ENCODE data around the gene SPRED2.

The SPRED2 gene

DNA sequence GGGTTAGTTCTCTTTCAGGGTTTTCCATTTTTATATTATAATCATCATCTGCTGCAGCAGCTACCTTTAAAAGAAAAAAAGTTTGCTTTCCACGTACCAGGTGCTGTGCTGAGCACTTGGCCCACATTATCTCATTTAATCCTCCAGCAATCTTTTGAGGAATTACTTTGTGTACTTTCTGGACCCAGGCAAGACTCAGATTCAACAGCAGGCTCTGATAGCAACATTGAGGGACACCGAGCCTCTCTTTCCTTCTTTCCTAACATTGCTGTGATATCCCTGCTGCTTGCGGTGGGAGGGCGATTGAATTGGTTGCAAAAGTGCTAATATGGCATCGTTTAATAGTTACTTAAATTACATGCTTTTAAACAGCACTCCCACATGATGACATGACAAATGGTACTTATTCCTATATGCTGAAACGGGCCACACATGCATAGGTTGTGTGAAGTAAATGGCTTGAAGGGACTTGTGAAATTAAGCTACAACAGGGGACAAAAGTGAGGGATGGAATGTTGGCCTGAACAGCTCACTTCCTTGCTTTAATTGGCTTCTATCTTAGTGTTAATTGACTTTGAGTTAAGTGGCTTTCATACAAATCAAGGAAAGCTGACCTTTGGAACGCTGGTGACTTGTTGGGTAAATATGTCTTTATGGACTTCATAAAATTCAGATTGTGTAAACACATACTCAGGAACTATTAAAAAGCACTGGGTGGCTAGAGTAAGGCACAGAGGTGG is 21.2 kb downstream of the SPRED2 start:
- no peak for DNase-seq

DNA sequence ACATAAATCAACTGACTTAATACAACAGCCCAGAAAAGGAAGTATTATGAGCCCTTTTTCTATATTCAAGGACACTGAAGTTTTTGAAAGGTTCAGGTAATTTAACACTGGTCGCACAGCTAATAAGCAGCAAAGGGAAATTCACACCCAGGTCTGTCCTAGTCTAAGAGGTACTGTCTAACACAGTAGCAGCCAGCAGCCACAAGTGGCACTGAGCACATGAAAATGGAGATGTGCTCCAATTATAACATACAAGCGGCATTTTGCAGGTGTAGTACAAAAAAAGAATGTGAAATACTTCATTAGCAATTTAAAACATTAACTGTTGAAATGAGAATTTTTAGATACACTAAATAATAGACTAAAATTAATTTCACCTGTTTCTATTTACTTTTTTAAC is 23.4 kb downstream of the SPRED2 start:
- DNase-seq = no peak

DNA sequence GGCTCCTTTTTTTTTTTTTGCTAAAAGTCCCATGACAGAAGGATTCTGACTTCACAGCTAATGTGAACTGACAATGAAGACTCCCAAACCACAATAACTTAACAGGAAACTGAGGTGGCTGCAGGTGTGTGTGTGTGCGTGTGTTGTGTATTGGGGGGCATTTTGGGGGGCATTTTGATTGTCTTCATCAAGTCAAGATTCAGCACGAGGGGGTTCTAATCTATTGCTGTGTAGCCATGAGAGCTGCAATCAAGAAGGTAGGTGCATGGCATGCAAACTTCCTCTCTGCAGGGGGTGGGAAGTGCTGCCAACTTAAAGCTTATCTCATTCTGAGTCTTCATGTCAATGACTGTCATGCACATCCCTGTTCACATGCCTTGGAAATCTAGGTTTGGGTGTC is 25.2 kb downstream of the SPRED2 start:
- no peak for DNase-seq

DNA sequence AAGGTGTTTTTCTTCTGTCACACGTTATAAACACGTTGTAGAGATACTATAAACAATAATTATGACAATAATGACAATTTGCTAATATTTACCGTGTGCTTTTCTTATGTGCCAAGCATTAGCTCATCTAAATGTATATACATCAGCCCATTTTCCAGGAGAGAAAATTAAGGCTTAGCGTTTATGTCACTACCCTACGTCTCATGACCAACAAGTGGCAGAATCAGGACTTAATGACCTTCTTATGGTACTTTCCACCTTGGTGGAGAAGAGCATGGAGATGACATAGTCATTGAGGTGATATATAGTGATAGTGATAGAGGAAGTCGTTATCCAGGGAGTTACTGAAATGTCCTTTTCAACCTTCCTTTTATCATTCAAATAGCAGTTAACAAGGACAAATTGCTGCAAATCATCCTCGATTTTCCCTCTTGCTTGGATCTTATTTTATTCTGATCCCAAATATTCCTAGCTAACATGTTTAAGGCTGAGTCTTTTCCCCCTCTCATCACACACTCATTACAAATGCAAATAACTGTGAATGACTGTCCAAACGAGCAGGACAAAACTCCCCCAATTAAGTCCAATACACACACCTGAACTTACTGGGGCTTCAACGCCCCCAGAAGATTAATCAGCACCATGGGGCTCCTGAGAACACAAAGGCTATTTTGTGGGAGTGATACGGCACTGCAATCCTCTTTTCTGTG is 27.3 kb downstream of the SPRED2 start:
- DNase-seq = no peak

DNA sequence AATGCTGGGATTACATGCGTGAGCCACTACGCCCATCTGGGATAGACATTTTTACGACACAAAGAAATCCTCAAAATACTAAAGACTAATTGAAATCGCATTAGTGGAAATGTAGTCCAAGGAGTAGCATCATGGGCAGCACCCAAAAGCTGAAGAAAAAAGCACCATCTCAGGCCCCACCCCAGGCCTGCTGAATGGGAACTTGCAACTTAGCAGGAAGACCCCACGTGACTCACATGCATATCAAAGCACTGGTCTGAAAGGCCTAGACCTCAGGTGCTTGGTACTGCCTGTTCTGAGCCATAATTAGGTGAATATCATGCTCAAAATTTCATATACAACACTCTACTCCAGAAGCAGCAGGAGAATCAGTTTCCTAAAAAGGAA is 28.9 kb downstream of the SPRED2 start:
- DNase-seq = no peak

DNA sequence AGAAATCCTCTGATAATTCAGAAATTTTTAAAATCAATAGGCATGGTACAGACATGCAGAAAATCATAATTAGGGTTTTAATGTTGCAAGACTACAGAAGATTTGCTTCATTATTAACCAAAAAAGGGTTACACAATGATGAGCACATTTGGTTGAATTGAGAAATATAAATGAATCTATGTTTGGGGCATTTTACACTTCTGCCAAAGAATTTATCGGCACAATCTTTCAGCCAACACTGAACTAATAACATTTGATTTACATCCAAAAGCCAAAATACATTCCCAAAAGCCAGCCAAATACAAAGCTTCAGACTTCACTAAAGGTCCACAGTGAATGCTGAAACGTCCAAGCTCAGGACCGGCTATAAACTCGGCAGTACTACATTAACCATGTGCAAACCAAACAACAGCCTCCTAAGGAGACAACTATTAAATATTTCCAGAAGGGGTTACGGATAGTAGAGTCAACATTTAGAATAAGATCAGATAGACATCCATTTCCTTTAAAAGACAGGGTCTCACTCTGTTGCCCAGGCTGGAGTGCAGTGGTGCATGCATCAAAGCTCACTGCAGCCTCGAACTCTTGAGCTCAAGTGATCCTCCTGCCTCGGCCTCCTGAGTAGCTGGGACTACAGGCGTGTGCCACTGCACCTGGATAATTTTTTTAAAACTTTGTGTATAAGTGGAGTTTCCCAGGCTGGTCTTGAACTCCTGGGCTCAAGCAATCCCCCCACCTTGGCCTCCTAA is 29.4 kb downstream of the SPRED2 start:
- DNase-seq = no peak

DNA sequence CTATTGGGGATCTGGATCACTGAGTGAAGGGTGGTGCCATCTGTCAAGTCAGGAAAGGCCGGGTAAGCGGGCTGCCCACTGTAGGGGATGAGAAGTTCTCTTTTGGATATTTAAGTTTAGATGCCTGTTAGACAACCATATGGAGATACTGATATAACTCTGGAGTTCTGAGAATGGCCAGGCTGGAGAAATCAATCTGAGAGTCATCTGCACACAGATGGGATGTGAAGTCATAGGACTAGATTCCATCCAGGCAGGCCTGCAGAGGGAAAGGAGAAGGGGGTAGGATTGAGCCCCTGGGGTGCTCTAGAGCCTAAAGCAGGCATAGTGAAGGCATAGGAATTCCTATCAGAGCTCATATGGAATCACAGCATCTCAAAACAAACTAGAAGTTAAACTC is 30.1 kb downstream of the SPRED2 start:
- DNase-seq = no peak

DNA sequence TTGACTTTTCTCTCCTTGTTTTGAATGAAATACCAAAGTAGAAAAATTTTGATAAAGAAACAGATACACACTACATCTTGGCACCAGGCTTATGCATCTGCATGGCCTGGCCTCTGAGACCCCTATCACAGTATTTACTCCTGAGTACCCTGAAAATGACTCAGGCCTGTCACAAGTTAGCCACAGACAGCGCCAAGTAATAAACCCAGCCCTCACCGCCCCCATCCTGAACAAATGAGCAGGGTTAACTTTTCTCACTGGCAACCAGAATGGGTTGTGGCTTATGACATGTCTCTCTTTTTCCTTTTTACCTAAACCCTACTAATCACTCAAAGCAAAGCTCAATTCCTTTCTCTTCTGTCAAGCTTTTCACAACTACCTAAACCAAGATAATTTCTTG is 35.3 kb downstream of the SPRED2 start:
- no peak for DNase-seq

DNA sequence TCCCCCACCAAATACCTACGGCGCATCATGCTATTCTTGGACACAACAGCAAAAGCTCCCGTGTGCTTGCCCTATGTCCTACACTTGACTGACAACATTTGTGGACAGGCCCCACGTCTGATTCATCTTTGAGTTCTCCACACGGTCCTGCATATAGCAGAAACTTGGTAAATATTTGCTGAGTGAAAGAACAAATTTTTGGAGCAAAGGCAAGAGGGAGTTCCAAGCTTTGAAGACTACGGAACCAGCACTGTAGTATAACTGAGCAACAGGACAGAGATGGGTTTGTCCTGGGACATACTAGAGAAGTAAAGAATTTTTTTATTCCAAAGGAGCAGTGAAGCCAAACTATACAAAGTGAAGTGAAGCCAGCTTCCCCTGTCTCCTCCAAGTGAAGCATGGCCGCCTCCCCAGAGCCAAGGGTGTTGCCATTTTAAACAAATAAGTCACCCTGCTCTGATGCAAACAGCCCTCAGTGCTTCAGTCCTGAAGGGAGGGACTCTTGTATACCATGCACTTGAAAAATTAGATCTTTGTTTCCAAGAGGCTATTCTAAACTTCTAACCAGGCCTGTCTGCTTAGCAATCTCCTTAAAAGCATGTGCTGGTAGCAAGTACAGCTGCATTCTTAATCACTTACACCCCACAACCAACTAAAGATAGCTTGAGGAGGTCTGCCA is 35.9 kb downstream of the SPRED2 start:
- DNase-seq = no peak

DNA sequence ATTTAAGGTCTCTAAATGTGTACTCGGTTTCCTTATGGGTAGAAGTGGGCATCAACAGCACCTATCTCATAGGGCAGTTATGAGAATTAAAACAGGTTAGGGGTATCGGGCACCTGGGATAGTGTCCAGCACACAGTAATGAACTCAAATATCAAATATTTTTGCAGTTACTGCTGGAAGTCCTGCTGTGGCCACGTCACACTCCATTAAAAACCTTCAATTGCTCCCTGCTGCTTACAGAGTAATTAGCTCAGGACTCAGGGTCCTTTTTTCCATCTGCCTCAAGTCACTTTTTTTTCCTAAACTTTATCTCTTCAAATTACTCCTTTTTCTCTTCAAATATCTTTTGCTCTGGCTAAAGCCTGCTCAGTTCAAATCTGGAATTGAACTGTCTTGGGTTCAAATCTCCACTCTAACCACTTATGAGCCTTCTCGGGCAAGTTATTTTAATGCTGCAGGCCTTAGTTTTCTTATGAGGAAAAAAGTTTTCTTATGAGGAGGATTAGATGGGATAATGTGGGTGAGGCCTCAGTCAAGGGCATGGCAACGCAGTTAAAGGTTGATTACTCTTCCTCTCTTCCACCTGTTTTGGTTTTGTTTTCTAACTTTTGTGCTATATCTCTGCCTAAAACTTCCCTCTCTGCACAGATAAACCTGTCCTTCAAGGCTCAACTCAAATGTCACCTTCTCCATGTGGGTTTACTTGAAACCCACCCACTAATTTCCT is 36.6 kb downstream of the SPRED2 start:
- DNase-seq = no peak

DNA sequence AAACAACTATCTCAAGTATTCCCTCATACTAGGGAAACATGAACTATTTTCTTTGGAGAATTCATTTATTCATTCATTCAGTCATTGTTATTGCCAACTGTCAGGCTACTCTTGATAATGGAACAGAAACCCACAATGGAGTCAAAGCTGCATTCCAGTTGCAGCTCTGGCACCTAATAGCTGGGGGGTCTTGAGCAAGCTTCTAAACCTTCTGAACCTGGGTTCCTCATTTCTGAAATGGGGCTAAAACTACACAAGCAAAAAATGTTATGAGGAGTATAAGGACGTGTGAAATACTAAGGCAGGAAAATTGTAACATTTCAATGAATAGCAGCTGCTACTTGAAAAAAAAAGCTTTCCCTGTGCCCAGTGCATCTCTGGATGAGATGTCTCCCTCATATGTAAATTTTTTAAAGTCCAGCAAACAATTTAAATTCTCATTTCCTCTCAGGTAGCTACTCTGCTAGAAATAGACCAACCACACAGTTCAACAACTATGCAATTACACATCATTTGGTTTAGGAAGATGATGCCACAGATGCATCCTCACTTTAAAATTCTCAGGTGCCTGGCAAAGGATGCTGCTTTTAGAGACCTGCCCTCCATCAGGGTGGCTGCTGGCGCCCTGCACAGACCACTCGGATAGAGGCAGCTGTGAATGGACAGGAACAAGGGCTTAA is 38.5 kb downstream of the SPRED2 start:
- no peak for DNase-seq

DNA sequence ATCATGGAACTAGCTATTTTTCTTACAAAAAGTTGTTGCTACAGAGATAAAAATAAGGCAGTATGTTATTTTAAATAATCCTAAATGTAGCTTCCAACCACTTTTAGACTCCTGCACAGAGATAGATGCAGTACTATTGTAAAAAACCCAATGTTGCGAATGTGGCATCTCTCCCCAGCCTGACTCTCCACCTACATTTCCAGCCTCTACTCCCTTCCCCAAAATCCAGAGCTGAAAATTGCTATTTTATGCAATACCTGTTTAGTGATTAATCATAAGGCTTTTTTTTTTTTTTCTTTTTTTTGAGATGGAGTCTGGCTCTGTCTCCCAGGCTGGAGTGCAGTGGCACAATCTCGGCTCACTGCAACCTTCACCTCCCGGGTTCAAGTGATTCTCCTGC is 39.4 kb downstream of the SPRED2 start:
- no peak for DNase-seq

DNA sequence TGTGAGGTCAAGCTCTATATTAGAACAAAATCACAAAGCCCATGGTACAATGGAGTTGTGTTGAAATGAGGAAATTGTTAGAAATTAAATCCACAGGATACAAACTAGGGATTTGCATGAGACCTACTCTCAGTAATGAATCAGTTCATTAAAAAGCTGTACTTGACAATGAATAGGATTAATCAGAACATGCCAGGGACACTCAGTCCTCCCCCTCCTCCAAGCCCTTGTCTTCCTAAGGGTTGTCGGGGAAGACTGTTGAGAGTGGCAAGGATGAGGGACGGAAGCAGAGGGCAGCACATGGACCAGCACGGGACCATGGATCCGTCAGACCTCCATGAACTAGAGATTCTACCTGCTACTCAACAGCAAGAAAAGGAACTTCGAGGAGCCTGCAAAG is 39.8 kb downstream of the SPRED2 start:
- DNase-seq = no peak

DNA sequence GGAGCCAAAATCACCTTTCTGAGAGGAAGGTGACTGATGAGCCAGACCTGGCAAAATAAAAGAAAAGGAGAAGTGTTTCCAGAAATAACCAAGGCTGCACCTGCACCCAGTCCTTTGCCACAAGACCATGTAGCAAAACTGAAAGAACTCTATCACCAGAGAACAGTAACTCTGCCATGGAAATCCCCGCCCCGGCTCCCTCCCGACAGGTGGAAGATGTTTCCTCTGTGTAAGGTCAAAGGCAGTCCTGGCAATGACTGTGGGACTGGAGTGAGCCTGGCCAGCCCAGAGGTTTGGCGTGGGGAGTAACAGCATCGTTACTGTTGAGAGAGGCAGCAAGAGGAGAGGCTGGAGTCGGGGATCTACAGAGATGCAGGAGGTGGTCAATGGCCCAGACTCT is 42.3 kb downstream of the SPRED2 start:
- no peak for DNase-seq

DNA sequence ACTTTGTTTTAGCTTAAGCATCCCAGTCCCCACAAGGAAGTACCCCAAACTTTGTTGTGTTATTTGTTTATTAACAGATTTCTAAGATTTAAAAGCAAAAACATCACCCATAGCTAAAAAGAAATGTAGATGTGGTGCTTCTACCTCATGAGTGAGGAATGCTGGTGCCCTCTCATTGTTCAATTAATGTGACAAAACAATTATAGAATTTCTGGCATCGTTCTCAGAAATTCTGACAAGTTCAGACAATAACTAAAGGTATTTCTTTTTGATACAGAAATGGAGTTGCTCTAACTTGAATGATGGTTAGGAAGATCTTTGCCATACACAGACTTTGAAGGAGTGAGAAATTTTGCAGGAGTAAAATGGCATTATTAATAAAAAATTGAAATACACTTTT is 42.9 kb downstream of the SPRED2 start:
- DNase-seq = no peak

DNA sequence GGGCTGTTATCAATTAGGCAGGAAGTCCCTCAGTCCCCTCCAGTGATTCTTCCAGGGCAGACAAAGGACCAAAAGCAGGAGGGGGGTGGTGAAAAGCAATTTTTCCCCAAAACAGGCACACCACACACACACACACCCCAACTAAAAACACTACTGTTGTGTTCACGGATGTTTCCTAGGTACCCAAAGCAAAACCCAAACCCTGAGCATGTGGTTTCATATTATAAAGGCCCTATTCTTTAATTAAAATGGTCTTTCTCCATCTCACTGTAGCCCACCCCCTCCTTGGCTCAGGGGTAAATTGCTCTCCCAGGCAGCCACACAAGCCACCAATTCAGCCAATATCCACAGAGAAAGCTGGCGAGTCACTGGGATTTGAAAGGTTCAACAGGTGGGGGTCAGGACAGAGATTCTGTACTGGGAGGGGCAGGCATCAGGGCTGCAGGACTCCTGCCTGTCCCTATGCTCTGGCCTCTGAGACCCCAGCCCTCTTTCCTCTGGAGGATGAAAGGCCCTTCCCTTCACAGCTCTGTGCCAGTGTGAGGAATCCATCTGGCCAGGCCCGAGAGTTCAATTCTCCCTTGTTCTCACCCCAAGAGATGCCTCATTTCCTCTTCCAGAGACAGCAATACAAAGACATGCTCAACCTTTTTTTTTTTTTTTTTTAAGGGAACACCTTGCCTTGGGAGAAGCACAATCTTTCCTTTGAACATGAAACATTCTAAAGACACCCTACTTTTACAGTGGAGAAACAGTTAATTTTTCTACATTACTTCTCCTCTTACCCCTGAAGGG is 43.6 kb downstream of the SPRED2 start:
- no peak for DNase-seq

DNA sequence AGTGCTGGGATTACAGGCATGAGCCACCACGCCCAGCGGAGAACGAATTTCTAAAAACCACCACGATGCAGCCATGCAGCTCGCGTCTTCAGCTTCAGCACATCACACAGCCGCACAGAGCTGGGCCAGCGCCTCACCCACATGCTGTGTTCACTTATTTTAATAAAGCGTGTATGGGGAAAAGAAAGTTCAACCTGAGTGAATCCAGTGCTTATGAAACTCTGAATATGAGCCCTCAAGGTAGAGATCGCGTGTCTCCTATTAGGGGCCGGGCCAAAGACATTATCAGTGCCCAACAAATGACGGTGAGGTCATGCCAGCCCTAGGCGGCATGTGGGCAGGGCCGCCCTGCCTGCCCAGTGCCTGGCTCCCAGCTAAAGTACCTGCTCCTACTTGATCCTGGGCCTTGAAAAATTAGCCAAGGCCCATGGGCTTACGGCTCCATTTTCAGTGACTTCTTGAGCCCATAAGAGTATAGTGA is 44.3 kb downstream of the SPRED2 start:
- DNase-seq = no peak

DNA sequence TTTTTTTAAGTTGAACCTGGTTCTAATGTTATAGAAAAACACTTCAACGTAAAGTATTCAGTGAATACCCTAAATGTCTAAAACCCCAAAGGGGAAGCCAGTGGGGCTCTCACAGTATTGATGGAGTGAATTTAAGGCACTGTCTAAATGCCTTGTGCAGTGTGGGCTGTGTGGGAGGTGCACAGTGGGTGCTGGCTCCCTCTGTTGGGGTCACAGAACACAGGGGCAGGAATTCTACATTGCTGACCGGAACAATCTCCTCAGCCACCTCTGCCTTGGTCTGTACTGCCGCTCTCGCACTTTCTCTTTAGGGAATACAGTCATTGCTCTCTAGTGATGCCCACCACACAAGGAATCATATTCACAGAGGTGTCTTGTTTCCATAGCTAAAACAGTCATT is 45.4 kb downstream of the SPRED2 start:
- DNase-seq = no peak

DNA sequence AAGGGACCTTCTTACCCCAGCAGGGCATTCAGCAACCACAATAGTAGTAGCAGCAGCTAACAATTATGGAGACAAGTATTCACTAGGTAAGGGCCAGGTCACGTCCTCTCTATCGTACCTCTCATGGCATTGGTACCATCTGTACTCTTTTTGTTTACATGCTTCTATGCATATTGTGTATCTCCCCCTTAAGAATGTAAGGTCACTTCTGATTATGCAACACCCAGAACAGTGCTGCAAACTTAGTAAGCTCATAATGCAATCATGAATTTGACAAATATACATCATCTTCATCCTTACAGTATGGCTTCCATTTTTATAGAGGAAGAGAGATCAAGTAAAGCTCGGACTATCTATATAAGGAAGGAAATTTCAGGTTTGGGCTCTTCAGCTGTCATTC is 46.1 kb downstream of the SPRED2 start:
- no peak for DNase-seq

DNA sequence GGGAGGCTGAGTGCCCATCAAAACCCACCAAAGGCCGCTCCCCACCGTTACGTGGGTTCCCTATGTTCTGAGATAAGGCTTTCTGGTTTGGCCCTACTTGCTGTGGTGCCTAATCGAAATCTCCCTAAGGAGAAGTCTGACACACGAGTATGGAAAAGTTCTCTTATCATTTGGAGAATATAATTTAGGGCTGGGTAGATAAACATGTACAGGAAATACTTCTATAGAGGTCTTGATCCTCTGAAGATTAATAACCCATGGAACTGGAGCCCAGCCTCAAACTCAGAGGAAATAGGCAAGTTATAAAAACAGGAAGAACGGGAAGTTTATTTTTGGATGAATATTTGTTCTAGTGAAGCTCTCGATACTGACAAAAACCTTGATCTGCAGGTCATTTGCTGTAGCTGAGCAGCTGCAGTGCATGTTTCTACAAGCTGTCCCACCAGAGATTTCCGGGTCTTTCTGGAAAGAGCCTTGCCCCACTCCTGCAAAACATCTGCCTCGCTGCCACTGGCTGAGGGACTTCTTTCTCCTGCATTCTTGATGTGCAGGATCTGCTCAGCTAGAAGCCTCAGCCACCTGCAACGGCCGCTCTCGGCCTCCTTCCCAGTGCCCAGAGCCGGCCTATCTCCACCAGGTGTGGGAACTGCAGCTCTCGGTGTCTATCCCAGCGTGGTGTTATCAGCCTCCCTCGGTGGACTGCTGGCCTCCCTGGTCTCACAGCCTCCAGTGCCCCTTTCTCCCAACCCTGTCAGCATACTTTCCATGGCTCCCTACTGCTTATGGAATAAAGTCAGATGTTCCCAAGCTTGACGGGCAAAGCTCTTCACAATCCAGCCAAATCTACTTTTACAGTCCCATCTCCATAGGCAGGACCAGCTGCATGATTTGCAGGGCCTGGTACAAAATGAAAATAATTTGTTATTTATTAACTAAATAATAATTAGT is 48.6 kb downstream of the SPRED2 start:
- DNase-seq = no peak
